ENCODE data around the gene HDGF.

Gene HDGF

DNA sequence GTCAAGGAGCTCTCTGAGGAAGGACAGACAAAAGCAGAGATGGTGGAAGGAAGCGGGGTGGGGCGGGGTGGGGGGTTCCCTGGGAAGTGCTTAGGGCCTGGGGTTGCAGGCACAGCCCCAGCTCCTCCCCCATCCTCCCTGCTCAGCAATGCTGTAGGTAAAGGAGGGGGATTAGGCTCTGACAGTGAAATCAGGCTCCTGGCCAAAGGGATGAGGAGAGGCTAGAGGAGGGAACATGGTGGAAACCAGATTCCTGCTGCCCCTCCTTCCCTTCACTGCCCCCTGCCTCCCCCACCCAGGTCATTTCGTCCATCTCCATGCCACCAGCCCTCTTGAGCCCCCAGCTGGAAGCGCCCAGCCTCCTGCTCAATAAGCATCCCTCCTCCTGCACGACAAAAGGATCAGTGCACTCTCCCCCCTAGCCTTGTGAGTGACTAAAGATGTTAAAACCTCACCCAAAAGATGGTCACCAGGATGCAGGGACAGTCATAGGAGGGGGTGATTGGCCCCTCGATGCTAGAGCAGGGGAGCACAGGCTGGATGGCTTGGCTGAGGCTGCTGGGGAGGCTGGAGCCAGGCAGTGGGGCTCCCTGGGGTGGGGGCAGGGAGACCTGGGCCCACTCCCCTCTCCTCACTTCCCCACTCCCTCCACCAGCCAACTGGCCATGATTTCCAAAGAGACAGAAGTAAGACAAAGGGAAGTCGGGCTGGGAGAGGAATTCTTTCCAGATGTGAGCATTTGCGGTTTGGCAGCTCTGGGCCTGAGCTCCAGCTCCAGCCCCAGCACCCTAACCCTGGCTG lies 43.9 kb downstream of the HDGF start:
- Histone ChIP-seq H3K9me3 (no peaks in the 10 kb centered on the region), H3K27me3 (peaks cover 0 to 14% of the 10 kb centered on the region in 2 donors), H3K36me3 (no peaks in the 10 kb centered on the region), H3K4me3 (no peak overlapping the region), H3K27ac (peak overlapping the region; percentile 76 to 77), H3K4me1 (peaks cover 5 to 77% (median 42%) of the 10 kb centered on the region in 4 donors)
- no peak for DNase-seq
- intact Hi-C loops (cut with DNase I; ENCODE audit: low total_unique reads), result no loop called here
- TF ChIP-seq, protein P1, sequence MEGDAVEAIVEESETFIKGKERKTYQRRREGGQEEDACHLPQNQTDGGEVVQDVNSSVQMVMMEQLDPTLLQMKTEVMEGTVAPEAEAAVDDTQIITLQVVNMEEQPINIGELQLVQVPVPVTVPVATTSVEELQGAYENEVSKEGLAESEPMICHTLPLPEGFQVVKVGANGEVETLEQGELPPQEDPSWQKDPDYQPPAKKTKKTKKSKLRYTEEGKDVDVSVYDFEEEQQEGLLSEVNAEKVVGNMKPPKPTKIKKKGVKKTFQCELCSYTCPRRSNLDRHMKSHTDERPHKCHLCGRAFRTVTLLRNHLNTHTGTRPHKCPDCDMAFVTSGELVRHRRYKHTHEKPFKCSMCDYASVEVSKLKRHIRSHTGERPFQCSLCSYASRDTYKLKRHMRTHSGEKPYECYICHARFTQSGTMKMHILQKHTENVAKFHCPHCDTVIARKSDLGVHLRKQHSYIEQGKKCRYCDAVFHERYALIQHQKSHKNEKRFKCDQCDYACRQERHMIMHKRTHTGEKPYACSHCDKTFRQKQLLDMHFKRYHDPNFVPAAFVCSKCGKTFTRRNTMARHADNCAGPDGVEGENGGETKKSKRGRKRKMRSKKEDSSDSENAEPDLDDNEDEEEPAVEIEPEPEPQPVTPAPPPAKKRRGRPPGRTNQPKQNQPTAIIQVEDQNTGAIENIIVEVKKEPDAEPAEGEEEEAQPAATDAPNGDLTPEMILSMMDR (IDR thresholded peaks at IDR 0.05), result no peak

GRCh38 chr1:156706657-156707416 lies 44.6 kb downstream of the HDGF start:
- no peaks in the 10 kb centered on the region for H3K9me3 ChIP-seq
- intact Hi-C loops (cut with DNase I; ENCODE audit: low total_unique reads), result no loop called here
- H3K27ac ChIP-seq, result peak overlapping the region; percentile 76 to 77
- H3K4me3 ChIP-seq, result peak overlapping the region; percentile 42 to 56
- peaks cover 5 to 69% (median 42%) of the 10 kb centered on the region in 4 donors for H3K4me1 ChIP-seq
- no peaks in the 10 kb centered on the region for H3K36me3 ChIP-seq
- DNase-seq, result peak; percentile 57 to 89
- TF ChIP-seq, protein P1 (IDR thresholded peaks at IDR 0.05), result no peak
- peaks cover 0 to 14% of the 10 kb centered on the region in 2 donors for H3K27me3 ChIP-seq

GRCh38 chr1:156705918-156706656 lies 45.4 kb downstream of the HDGF start:
- TF ChIP-seq, protein P1 (IDR thresholded peaks at IDR 0.05), result peak; percentile 61 to 78
- peak overlapping the region; percentile 76 to 77 for H3K27ac ChIP-seq
- peak in 1 of 2 donors; percentile 74 for DNase-seq
- peaks cover 0 to 18% of the 10 kb centered on the region in 2 donors for H3K27me3 ChIP-seq
- H3K4me3 ChIP-seq, result peak overlapping the region; percentile 42 to 56
- no peaks in the 10 kb centered on the region for H3K9me3 ChIP-seq
- peaks cover 5 to 69% (median 42%) of the 10 kb centered on the region in 4 donors for H3K4me1 ChIP-seq
- H3K36me3 ChIP-seq, result no peaks in the 10 kb centered on the region
- intact Hi-C loops (cut with DNase I; ENCODE audit: low total_unique reads), result no loop called here

DNA sequence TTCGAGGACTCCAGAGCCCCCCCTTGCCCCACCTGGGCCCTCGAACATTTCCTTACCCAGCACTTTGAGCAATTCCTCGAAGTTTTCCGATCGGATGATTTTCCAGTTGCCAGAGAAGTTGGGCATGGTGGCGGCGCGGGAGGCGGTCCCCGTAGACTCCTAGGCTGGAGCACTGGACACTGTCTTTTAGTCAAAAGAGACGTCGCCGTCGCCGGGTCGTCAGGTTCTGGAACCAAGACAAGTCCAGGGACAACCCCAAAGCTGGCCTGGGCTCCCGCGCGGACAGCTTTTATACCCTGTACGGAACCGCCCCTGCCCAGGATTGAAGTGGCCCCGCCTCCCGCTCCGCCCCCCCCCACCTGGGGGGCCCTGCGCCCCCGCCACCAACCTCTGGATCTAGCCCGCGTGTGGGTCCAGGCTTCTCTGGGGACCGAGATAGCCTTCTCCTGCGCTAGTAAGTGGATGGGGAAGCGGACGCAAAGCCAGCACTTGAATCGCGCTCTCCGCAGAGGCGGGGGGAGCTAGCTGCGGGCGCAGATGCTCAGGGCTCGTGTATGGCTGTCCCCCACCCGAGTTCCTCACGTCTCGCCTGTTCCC lies 46.1 kb downstream of the HDGF start, which contains the start of gene CRABP2:
TSS of gene CRABP2 (minus strand) at position 263 of the 597 bp plus-strand sequence. CDS start at position 126, 137 bp downstream.
- Histone ChIP-seq H3K36me3 (peaks cover 0 to 2% (median 0%) of the 10 kb centered on the region in 3 donors), H3K9me3 (no peaks in the 10 kb centered on the region), H3K4me3 (peak within 1 kb of the TSS; percentile 42 to 56), H3K4me1 (peaks cover 5 to 62% (median 41%) of the 10 kb centered on the region in 4 donors), H3K27ac (peak within 1 kb of the TSS; percentile 76 to 77), H3K27me3 (peaks cover 0 to 25% of the 10 kb centered on the region in 2 donors)
- DNase-seq, result peak in 1 of 2 donors; percentile 72
- TF ChIP-seq, protein P1 (IDR thresholded peaks at IDR 0.05), result no peak
- intact Hi-C loops (cut with DNase I; ENCODE audit: low total_unique reads), result no loop called here

DNA sequence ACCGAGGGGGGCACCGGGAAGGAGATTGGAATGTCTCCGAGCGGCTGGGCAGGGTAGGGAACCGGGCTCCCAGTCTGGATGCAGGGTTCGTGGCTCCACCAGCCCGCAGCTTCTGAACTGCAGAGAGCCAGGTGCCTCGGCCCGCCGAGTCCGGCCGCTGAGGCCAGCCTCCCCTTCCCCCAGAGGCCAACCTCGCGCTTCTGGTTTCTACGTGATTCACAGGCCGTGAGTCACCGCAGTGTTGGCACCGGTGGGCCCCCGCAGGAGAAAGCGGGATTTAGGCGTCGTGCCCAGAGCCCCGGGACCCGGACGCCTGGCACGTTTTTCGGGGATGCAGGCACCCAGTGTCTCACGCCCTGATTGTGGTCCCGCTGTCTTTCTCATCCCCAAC lies 46.5 kb downstream of the HDGF start:
- H3K4me3 ChIP-seq, result peak overlapping the region; percentile 42 to 56
- peaks cover 5 to 57% (median 37%) of the 10 kb centered on the region in 4 donors for H3K4me1 ChIP-seq
- intact Hi-C loops (cut with DNase I; ENCODE audit: low total_unique reads), result no loop called here
- DNase-seq, result peak; percentile 67 to 89
- H3K9me3 ChIP-seq, result no peaks in the 10 kb centered on the region
- TF ChIP-seq, protein P1 (IDR thresholded peaks at IDR 0.05), result no peak
- peak overlapping the region; percentile 76 to 77 for H3K27ac ChIP-seq
- peaks cover 0 to 6% (median 0%) of the 10 kb centered on the region in 3 donors for H3K36me3 ChIP-seq
- H3K27me3 ChIP-seq, result peaks cover 0 to 30% of the 10 kb centered on the region in 2 donors
